Colonic mucosa (tissue), 4 donors: ENCODE results near the gene MRGPRX3. TPM values are rescaled to one million over a fixed set of nuclear protein-coding genes. Genes with fewer than 3 reads are reported as not detected.

Experiments used
- DNase-seq: peaks from one replicate; pipeline ENCODE4 v3.0.0-alpha.2; 2020
- H3K27ac ChIP-seq: fragments of 200-600 bp; one replicate; pipeline ENCODE4 v1.8.0; 2021
- H3K27me3 ChIP-seq: fragments of 200-600 bp; one replicate; pipeline ENCODE4 v1.8.0; 2021
- H3K36me3 ChIP-seq: fragments of 200-600 bp; one replicate; pipeline ENCODE4 v1.8.0; 2021
- H3K4me1 ChIP-seq: fragments of 200-600 bp; one replicate; pipeline ENCODE4 v1.8.0; 2021; ENCODE audit warnings: mild to moderate bottlenecking
- H3K4me3 ChIP-seq: fragments of 200-600 bp; one replicate; pipeline ENCODE4 v1.8.0; 2021
- H3K9ac ChIP-seq, 2 donors: one replicate each; pipeline ENCODE4 v1.7.0; 2013; ENCODE audit warnings: control low read depth in 2 of 2, low read depth in 2 of 2, low read length in 2 of 2
- H3K9me3 ChIP-seq: fragments of 200-600 bp; one replicate; pipeline ENCODE4 v1.8.0; 2021
- intact Hi-C: fragments of 100-400 bp; cut with DNase I; formaldehyde crosslinking; loops from one replicate; pipeline ENCODE4 v1.14.1; 2022
- total RNA-seq, 2 donors: library from RNA; stranded (reverse); fragmentation: NEBNext Ultra II Directional in 1 of 2; extraction: Animal tissue kit (Norgen Biotek cat#: 25700) in 1 of 2; gene quantifications; one replicate each; pipeline ENCODE4 v1.2.1, GENCODE V29; 2021
- TF ChIP-seq, protein P1 (sequence below): fragments of 200-600 bp; IDR thresholded peaks from one replicate; pipeline ENCODE4 v1.8.0; 2022; ENCODE audit warnings: antibody characterized with exemption, mild to moderate bottlenecking
- donor health status: healthy.
- donor health status: DM: no; HTN: no; CAD: no.
- donor health status: DM: no; HTN: no; CAD: no.

Gene MRGPRX3
- total RNA-seq, 2 donors from 2014 or later: not detected

GRCh38 chr11:18140145-18140544, 7.8 kb downstream of the MRGPRX3 start:
- H3K4me3 ChIP-seq: no peak overlapping the region
- H3K9ac ChIP-seq: no peak overlapping the region
- intact Hi-C loops: no loop called here
- TF ChIP-seq, protein P1, sequence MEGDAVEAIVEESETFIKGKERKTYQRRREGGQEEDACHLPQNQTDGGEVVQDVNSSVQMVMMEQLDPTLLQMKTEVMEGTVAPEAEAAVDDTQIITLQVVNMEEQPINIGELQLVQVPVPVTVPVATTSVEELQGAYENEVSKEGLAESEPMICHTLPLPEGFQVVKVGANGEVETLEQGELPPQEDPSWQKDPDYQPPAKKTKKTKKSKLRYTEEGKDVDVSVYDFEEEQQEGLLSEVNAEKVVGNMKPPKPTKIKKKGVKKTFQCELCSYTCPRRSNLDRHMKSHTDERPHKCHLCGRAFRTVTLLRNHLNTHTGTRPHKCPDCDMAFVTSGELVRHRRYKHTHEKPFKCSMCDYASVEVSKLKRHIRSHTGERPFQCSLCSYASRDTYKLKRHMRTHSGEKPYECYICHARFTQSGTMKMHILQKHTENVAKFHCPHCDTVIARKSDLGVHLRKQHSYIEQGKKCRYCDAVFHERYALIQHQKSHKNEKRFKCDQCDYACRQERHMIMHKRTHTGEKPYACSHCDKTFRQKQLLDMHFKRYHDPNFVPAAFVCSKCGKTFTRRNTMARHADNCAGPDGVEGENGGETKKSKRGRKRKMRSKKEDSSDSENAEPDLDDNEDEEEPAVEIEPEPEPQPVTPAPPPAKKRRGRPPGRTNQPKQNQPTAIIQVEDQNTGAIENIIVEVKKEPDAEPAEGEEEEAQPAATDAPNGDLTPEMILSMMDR: no peak
- H3K27ac ChIP-seq: no peak overlapping the region
- H3K4me1 ChIP-seq: no peaks in the 10 kb centered on the region
- no peaks in the 10 kb centered on the region for H3K36me3 ChIP-seq
- no peak for DNase-seq
- no peaks in the 10 kb centered on the region for H3K27me3 ChIP-seq
- H3K9me3 ChIP-seq: no peaks in the 10 kb centered on the region

DNA sequence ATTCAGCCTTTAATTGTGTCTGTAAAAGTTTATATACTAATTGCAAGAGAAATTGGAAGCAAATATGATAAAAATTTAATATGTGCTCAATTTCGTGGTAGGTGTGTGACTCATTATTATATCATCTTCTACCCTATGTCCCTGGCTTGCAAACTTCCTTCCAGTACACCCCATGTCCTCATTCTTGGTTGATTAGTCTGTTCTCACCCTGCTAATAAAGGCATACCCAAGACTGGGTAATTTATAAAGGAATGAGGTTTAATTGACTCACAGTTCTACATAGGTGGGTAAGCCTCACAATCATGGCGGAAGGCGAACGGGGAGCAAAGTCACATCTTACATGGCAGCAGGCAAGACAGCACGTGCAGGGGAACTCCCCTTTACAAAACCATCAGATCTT, 11.9 kb downstream of the MRGPRX3 start:
- TF ChIP-seq, protein P1: no peak
- Histone ChIP-seq H3K4me3 (no peak overlapping the region), H3K36me3 (no peaks in the 10 kb centered on the region), H3K9ac (no peak overlapping the region), H3K9me3 (no peaks in the 10 kb centered on the region), H3K27me3 (no peaks in the 10 kb centered on the region), H3K4me1 (no peaks in the 10 kb centered on the region), H3K27ac (no peak overlapping the region)
- intact Hi-C loops: no loop called here
- DNase-seq: no peak

DNA sequence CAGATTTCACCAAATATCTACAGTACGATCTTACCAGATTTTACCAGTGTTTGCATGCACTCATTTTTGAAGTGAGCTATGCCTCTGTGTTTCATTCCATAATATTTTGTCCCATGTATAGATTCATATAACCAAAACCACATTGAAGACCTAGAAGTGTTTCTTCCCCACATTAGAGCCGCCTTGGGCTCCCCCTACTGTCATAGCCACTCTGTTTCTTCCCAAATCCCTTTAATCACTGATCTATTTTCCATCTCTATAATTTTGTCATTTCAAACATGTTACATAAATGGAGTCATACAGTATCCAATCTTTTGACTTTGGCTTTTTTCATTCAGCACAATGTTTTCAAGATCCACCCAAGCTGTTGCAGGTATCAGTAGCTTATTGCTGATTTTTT, 12.7 kb downstream of the MRGPRX3 start:
- Histone ChIP-seq H3K36me3 (no peaks in the 10 kb centered on the region), H3K4me3 (no peak overlapping the region), H3K27me3 (no peaks in the 10 kb centered on the region), H3K9ac (no peak overlapping the region), H3K9me3 (no peaks in the 10 kb centered on the region), H3K4me1 (no peaks in the 10 kb centered on the region), H3K27ac (no peak overlapping the region)
- intact Hi-C loops: no loop called here
- DNase-seq: no peak
- TF ChIP-seq, protein P1: peak; percentile 11

- intact Hi-C loops: no loop called here
- no peaks in the 10 kb centered on the region for H3K4me1 ChIP-seq
- H3K4me3 ChIP-seq: no peak overlapping the region
- no peaks in the 10 kb centered on the region for H3K36me3 ChIP-seq
- no peak overlapping the region for H3K27ac ChIP-seq
- TF ChIP-seq, protein P1: no peak
- no peaks in the 10 kb centered on the region for H3K9me3 ChIP-seq
- no peak for DNase-seq
- no peaks in the 10 kb centered on the region for H3K27me3 ChIP-seq
- no peak overlapping the region for H3K9ac ChIP-seq
Measured at GRCh38 chr11:18145837-18146236, 13.5 kb downstream of the MRGPRX3 start.

GRCh38 chr11:18151581-18151980, 19.2 kb downstream of the MRGPRX3 start:
- H3K9me3 ChIP-seq: no peaks in the 10 kb centered on the region
- H3K27me3 ChIP-seq: no peaks in the 10 kb centered on the region
- no peaks in the 10 kb centered on the region for H3K4me1 ChIP-seq
- TF ChIP-seq, protein P1: no peak
- intact Hi-C loops: no loop called here
- DNase-seq: no peak
- H3K9ac ChIP-seq: no peak overlapping the region
- no peak overlapping the region for H3K4me3 ChIP-seq
- H3K27ac ChIP-seq: no peak overlapping the region
- H3K36me3 ChIP-seq: no peaks in the 10 kb centered on the region

DNA sequence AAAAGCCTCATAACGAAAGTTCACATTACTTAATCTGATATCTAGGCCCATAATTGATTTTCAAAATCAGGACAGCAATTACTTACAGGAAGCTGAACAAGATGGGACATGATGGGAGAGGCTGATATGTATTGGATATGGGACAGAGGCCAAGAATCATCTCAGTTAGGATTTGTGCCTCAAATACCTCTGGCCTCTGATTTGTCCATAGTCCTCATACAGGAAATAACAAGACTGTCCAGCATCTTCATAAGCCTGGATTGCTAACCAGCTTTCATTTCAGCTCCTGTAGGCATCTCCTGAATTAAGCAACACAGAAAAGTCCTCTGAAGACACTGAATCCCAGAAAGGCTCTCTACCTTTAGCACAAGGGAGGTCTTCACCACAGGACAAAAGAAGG, 36.0 kb downstream of the MRGPRX3 start:
- Histone ChIP-seq H3K36me3 (no peaks in the 10 kb centered on the region), H3K27me3 (no peaks in the 10 kb centered on the region), H3K9ac (no peak overlapping the region), H3K9me3 (no peaks in the 10 kb centered on the region), H3K4me1 (no peaks in the 10 kb centered on the region), H3K4me3 (no peak overlapping the region), H3K27ac (no peak overlapping the region)
- TF ChIP-seq, protein P1: no peak
- intact Hi-C loops: no loop called here
- DNase-seq: no peak
